MG63 (cell line): Measurements from ENCODE around the gene HYKK. TPM values are rescaled to one million over a fixed set of nuclear protein-coding genes. Genes with fewer than 3 reads are reported as not detected.
"Not testable (repeated sequence)": the region's sequence is repeated elsewhere in the genome, so short reads cannot be mapped to it uniquely, and the experiment has no call there.

Source experiments
- DNase-seq: peaks from one replicate; pipeline ENCODE4 v3.0.0-alpha.2; 2020
- H3K27me3 ChIP-seq: fragments of 250-450 bp; sonication (Bioruptor Pico); 2 replicates; pipeline ENCODE4 v1.5.1; 2020; ENCODE audit warnings: mild to moderate bottlenecking, moderate library complexity
- H3K36me3 ChIP-seq: fragments of 250-450 bp; sonication (Bioruptor Pico); 2 replicates; pipeline ENCODE4 v1.5.1; 2020; ENCODE audit warnings: mild to moderate bottlenecking, moderate library complexity
- H3K4me3 ChIP-seq: fragments of 250-450 bp; sonication (Bioruptor Pico); 2 replicates; pipeline ENCODE4 v1.5.1; 2020; ENCODE audit warnings: mild to moderate bottlenecking, moderate library complexity
- H3K9me3 ChIP-seq: fragments of 250-450 bp; sonication (Bioruptor Pico); 2 replicates; pipeline ENCODE4 v1.5.1; 2020; ENCODE audit warnings: mild to moderate bottlenecking, moderate library complexity
- total RNA-seq: library from RNA; depleted of rRNA; stranded (reverse); fragments of >200 nt; shearing (Covaris generic); gene quantifications from 2 replicates; pipeline ENCODE4 v1.2.3, GENCODE V29; 2014; ENCODE audit warnings: low replicate concordance

Gene HYKK
- total RNA-seq, 1 experiment from 2014 or later: 13.8 TPM

GRCh38 chr15:78536134-78536533 is 28.8 kb downstream of the HYKK start:
- Histone ChIP-seq H3K27me3 (no peaks in the 10 kb centered on the region), H3K36me3 (0 out of 2 replicates have a peak, but pooled peaks cover 3% of the 10 kb centered on the region), H3K4me3 (no peak overlapping the region), H3K9me3 (no peaks in the 10 kb centered on the region)
- no peak for DNase-seq

- H3K4me3 ChIP-seq: no peak overlapping the region
- no peaks in the 10 kb centered on the region for H3K9me3 ChIP-seq
- DNase-seq: no peak
- H3K27me3 ChIP-seq: no peaks in the 10 kb centered on the region
- H3K36me3 ChIP-seq: peaks cover 14% of the 10 kb centered on the region
Measured at GRCh38 chr15:78537266-78537905, 30.0 kb downstream of the HYKK start.

GRCh38 chr15:78538358-78538757 is 31.0 kb downstream of the HYKK start:
- H3K27me3 ChIP-seq: no peaks in the 10 kb centered on the region

GRCh38 chr15:78539464-78540140 is 32.2 kb downstream of the HYKK start:
- Histone ChIP-seq H3K36me3 (peaks cover 32% of the 10 kb centered on the region), H3K4me3 (peak overlapping the region; percentile 94)
- not testable (repeated sequence) for DNase-seq, H3K9me3 ChIP-seq, H3K27me3 ChIP-seq

More at GRCh38 chr15:78538358-78538757, 31.0 kb downstream of the HYKK start:
- Histone ChIP-seq H3K4me3 (no peak overlapping the region), H3K36me3 (peaks cover 22% of the 10 kb centered on the region), H3K9me3 (no peaks in the 10 kb centered on the region)
- DNase-seq: no peak

- H3K27me3 ChIP-seq: no peaks in the 10 kb centered on the region
- DNase-seq: peak; percentile 91
- no peaks in the 10 kb centered on the region for H3K9me3 ChIP-seq
- H3K36me3 ChIP-seq: peaks cover 39% of the 10 kb centered on the region
- H3K4me3 ChIP-seq: peak within 1 kb of the TSS; percentile 94
Measured at GRCh38 chr15:78540141-78540870, 32.9 kb downstream of the HYKK start, which contains the start of gene PSMA4. Gene PSMA4, plus strand, starts transcription at chr15:78540444. Its CDS starts 1,484 bp downstream, at chr15:78541928.

- DNase-seq: no peak
- peaks cover 47% of the 10 kb centered on the region for H3K36me3 ChIP-seq
- H3K4me3 ChIP-seq: peak overlapping the region; percentile 94
Measured at GRCh38 chr15:78540871-78541743, 33.7 kb downstream of the HYKK start.

GRCh38 chr15:78541744-78542034 is 34.3 kb downstream of the HYKK start:
- no peak for DNase-seq
- peak overlapping the region; percentile 94 for H3K4me3 ChIP-seq
- no peaks in the 10 kb centered on the region for H3K27me3 ChIP-seq
- H3K36me3 ChIP-seq: peaks cover 52% of the 10 kb centered on the region
- H3K9me3 ChIP-seq: no peaks in the 10 kb centered on the region

More at GRCh38 chr15:78540871-78541743, 33.7 kb downstream of the HYKK start:
- no peaks in the 10 kb centered on the region for H3K9me3 ChIP-seq
- no peaks in the 10 kb centered on the region for H3K27me3 ChIP-seq

- H3K36me3 ChIP-seq: peaks cover 62% of the 10 kb centered on the region
- no peaks in the 10 kb centered on the region for H3K9me3 ChIP-seq
- H3K4me3 ChIP-seq: no peak overlapping the region
- no peaks in the 10 kb centered on the region for H3K27me3 ChIP-seq
- no peak for DNase-seq
Measured at GRCh38 chr15:78542647-78543046, 35.3 kb downstream of the HYKK start.

- Histone ChIP-seq H3K36me3 (peaks cover 53% of the 10 kb centered on the region), H3K4me3 (no peak overlapping the region)
- DNase-seq: no peak
Measured at GRCh38 chr15:78550194-78550593, 42.8 kb downstream of the HYKK start.

GRCh38 chr15:78550815-78551214 is 43.4 kb downstream of the HYKK start:
- Histone ChIP-seq H3K9me3 (no peaks in the 10 kb centered on the region), H3K36me3 (peaks cover 46% of the 10 kb centered on the region), H3K4me3 (no peak overlapping the region), H3K27me3 (no peaks in the 10 kb centered on the region; the same call in 1 of the 2 replicates)
- no peak for DNase-seq

More at GRCh38 chr15:78550194-78550593, 42.8 kb downstream of the HYKK start:
- Histone ChIP-seq H3K27me3 (no peaks in the 10 kb centered on the region; the same call in 1 of the 2 replicates), H3K9me3 (no peaks in the 10 kb centered on the region)

- no peaks in the 10 kb centered on the region; the same call in 1 of the 2 replicates for H3K27me3 ChIP-seq
- no peak for DNase-seq
- no peak overlapping the region for H3K4me3 ChIP-seq
- H3K9me3 ChIP-seq: no peaks in the 10 kb centered on the region
- H3K36me3 ChIP-seq: peaks cover 36% of the 10 kb centered on the region
Measured at GRCh38 chr15:78551902-78552301, 44.5 kb downstream of the HYKK start.

GRCh38 chr15:78552597-78552996 is 45.2 kb downstream of the HYKK start:
- H3K36me3 ChIP-seq: peaks cover 29% of the 10 kb centered on the region
- H3K9me3 ChIP-seq: no peaks in the 10 kb centered on the region
- no peak overlapping the region for H3K4me3 ChIP-seq
- DNase-seq: no peak
- no peaks in the 10 kb centered on the region; the same call in 1 of the 2 replicates for H3K27me3 ChIP-seq

- DNase-seq, H3K9me3 ChIP-seq, H3K36me3 ChIP-seq, H3K4me3 ChIP-seq: not testable (repeated sequence)
- peaks cover 12% of the 10 kb centered on the region for H3K27me3 ChIP-seq
Measured at GRCh38 chr15:78560201-78560600, 52.8 kb downstream of the HYKK start.

- Histone ChIP-seq H3K4me3 (no peak overlapping the region), H3K9me3 (no peaks in the 10 kb centered on the region), H3K27me3 (peaks cover 21% of the 10 kb centered on the region), H3K36me3 (no peaks in the 10 kb centered on the region)
- no peak for DNase-seq
Measured at GRCh38 chr15:78561490-78561889, 54.1 kb downstream of the HYKK start.

GRCh38 chr15:78563092-78563491 is 55.7 kb downstream of the HYKK start:
- Histone ChIP-seq H3K36me3 (no peaks in the 10 kb centered on the region), H3K9me3 (no peaks in the 10 kb centered on the region), H3K4me3 (no peak overlapping the region), H3K27me3 (peaks cover 37% of the 10 kb centered on the region)
- DNase-seq: no peak

GRCh38 chr15:78564743-78565096 is 57.3 kb downstream of the HYKK start:
- peak overlapping the region; percentile 46 for H3K4me3 ChIP-seq
- H3K36me3 ChIP-seq: no peaks in the 10 kb centered on the region
- no peaks in the 10 kb centered on the region for H3K9me3 ChIP-seq
- no peak for DNase-seq
- peaks cover 47% of the 10 kb centered on the region for H3K27me3 ChIP-seq
